HCT116 (cell line): ENCODE data around the gene POLR2I. TPM values are rescaled to one million over a fixed set of nuclear protein-coding genes. Genes with fewer than 3 reads are reported as not detected.
A peak's percentile ranks its signal among the peaks of the same experiment; 100 is the strongest.

Source experiments
- ATAC-seq: fragments of 200-7000 bp; cut with Tn5 transposase; 2 replicates; pipeline ENCODE4 v1.9.1; 2020; ENCODE audit warnings: mild to moderate bottlenecking, moderate library complexity
- BruUV-seq: library from RNA; stranded (reverse); fragments of 400-500 nt; replicated peaks from 2 replicates; lab custom pipeline; 2021; lab: Mats Ljungman, UMichigan
- CTCF ChIA-PET: fragments of 300-600 bp; sonication (Branson Sonifier 250); formaldehyde crosslinking; loops from one replicate; lab custom pipeline; 2021; ENCODE audit warnings: antibody characterized with exemption; lab: Charles Lee
- POLR2A ChIA-PET: fragments of 300-600, 350-600 bp; sonication (Branson Sonifier 250); formaldehyde crosslinking; loops from one replicate; lab custom pipeline; 2021; ENCODE audit warnings: antibody characterized with exemption; lab: Charles Lee
- RAD21 ChIA-PET, 2 experiments: fragments of 300-600 bp; sonication (Branson Sonifier 250); formaldehyde crosslinking; loops; one replicate each; lab custom pipeline; 2023; ENCODE audit warnings: low total read pairs in 2 of 2; ENCODE audit not compliant: uncharacterized antibody in 2 of 2, unreplicated experiment in 2 of 2, low non-redundant PET in 1 of 2; lab: Charles Lee
- DNase-seq: peaks from one replicate; pipeline ENCODE4 v3.0.0-alpha.2; 2010; ENCODE audit warnings: low read depth, low spot score
- H2AFZ ChIP-seq: fragments of 200-600 bp; shearing (Covaris generic), sonication (generic); 2 replicates; pipeline ENCODE4 v1.6.1; 2017; ENCODE audit warnings: low read depth, mixed run types, mixed read lengths, antibody characterized with exemption, low read length; ENCODE audit not compliant: poor library complexity, severe bottlenecking
- H3K27ac ChIP-seq: 2 replicates; pipeline ENCODE4 v1.5.1; 2012; ENCODE audit warnings: low read depth, low read length
- H3K27me3 ChIP-seq: fragments of 200-600 bp; sonication (generic); 2 replicates; pipeline ENCODE4 v1.6.1; 2016; ENCODE audit warnings: mixed run types, low read length, mixed read lengths; ENCODE audit not compliant: insufficient read depth
- H3K36me3 ChIP-seq, 2 experiments: fragments of 200-500 bp in 1 of 2; fragments of 200-600 bp in 1 of 2; sonication (Bioruptor generic) in 1 of 2; sonication (generic) in 1 of 2; 2 replicates each; pipeline versions ENCODE4 v1.5.1 to v1.6.1; 2014 to 2016; ENCODE audit warnings: low read length in 2 of 2, inconsistent platforms in 1 of 2, mixed read lengths in 1 of 2, mixed run types in 1 of 2; ENCODE audit not compliant: insufficient read depth in 2 of 2, control insufficient read depth in 1 of 2
- H3K4me1 ChIP-seq, 2 experiments: fragments of 200-600 bp in 1 of 2; sonication (generic) in 1 of 2; 2 replicates each; pipeline versions ENCODE4 v1.5.1 to v1.6.1; 2012 to 2017; ENCODE audit warnings: low read length in 2 of 2, inconsistent platforms in 1 of 2, mild to moderate bottlenecking in 1 of 2, mixed read lengths in 1 of 2, mixed run types in 1 of 2, moderate library complexity in 1 of 2; ENCODE audit not compliant: insufficient read depth in 2 of 2, control insufficient read depth in 1 of 2
- H3K4me2 ChIP-seq: fragments of 200-600 bp; sonication (generic); 2 replicates; pipeline ENCODE4 v1.6.1; 2017; ENCODE audit warnings: mixed run types, low read length, mixed read lengths
- H3K4me3 ChIP-seq, 2 experiments: fragments of 200-600 bp in 1 of 2; sonication (generic) in 1 of 2; replicated peaks in 1 of 2; 2 replicates each; pipeline ENCODE4 v1.5.1; 2011 to 2016; ENCODE audit warnings: low read length in 2 of 2, control low read depth in 1 of 2, low read depth in 1 of 2, mild to moderate bottlenecking in 1 of 2, mixed read lengths in 1 of 2, mixed run types in 1 of 2
- H3K79me2 ChIP-seq: fragments of 200-600 bp; sonication (generic); 2 replicates; pipeline ENCODE4 v1.6.1; 2017; ENCODE audit warnings: mild to moderate bottlenecking, mixed run types, low read length, moderate library complexity, mixed read lengths; ENCODE audit not compliant: insufficient read depth
- H3K9ac ChIP-seq: fragments of 200-600 bp; sonication (generic); 2 replicates; pipeline ENCODE4 v1.6.1; 2016; ENCODE audit warnings: low read length, mixed read lengths
- H3K9me2 ChIP-seq: fragments of 200-600 bp; sonication (generic), shearing (Covaris generic); 2 replicates; pipeline ENCODE4 v1.6.1; 2017; ENCODE audit warnings: mixed run types, mild to moderate bottlenecking, moderate library complexity; ENCODE audit not compliant: insufficient read depth
- H3K9me3 ChIP-seq, 2 experiments: fragments of 200-500 bp in 1 of 2; fragments of 200-600 bp in 1 of 2; sonication (Bioruptor generic) in 1 of 2; sonication (generic) in 1 of 2; 2 replicates each; pipeline ENCODE4 v1.6.1; 2014 to 2017; ENCODE audit warnings: low read length in 2 of 2, mixed read lengths in 2 of 2, inconsistent platforms in 1 of 2, low read depth in 1 of 2, mild to moderate bottlenecking in 1 of 2, mixed run types in 1 of 2, moderate library complexity in 1 of 2; ENCODE audit not compliant: control insufficient read depth in 1 of 2, insufficient read depth in 1 of 2
- H4K20me1 ChIP-seq: fragments of 200-600 bp; sonication (generic), shearing (Covaris generic); 2 replicates; pipeline ENCODE4 v1.6.1; 2017; ENCODE audit warnings: mixed run types, mild to moderate bottlenecking, moderate library complexity; ENCODE audit not compliant: insufficient read depth
- CEBPB ChIP-seq: IDR thresholded peaks from 2 replicates; pipeline ENCODE4 v1.6.1; 2012; ENCODE audit warnings: low read depth
- EGR1 ChIP-seq: IDR thresholded peaks from 2 replicates; pipeline ENCODE4 v1.6.1; 2012; ENCODE audit warnings: low read depth
- POLR2AphosphoS5 ChIP-seq: IDR thresholded peaks from 2 replicates; pipeline ENCODE4 v1.6.1; 2011; ENCODE audit warnings: mild to moderate bottlenecking, low read depth, low read length, moderate library complexity
- SP1 ChIP-seq: IDR thresholded peaks from 2 replicates; pipeline ENCODE4 v1.6.1; 2012; ENCODE audit warnings: low read depth
- intact Hi-C: fragments of 100-400 bp; cut with micrococcal nuclease; formaldehyde crosslinking; loops from 2 replicates; pipeline ENCODE4 v1.10.0; 2022
- total RNA-seq: library from RNA; stranded (reverse); gene quantifications from one replicate; pipeline ENCODE4 v1.2.1, GENCODE V29; 2021; ENCODE audit not compliant: unreplicated experiment
- TF ChIP-seq, protein P1 (sequence below): IDR thresholded peaks from 2 replicates; pipeline ENCODE4 v1.6.1; 2012; ENCODE audit warnings: low read depth
- TF ChIP-seq, protein P2 (sequence below), 3 experiments: fragments of 200-600 bp in 1 of 3; sonication (generic) in 1 of 3; IDR thresholded peaks in 2 of 3; conservative IDR thresholded peaks in 1 of 3; 2 replicates each; pipeline ENCODE4 v1.5.1; 2012 to 2017; ENCODE audit warnings: low read depth in 2 of 3, low read length in 2 of 3, antibody characterized with exemption in 1 of 3, borderline replicate concordance in 1 of 3, control low read depth in 1 of 3, mild to moderate bottlenecking in 1 of 3, mixed read lengths in 1 of 3, mixed run types in 1 of 3, moderate library complexity in 1 of 3; ENCODE audit not compliant: insufficient read depth in 1 of 3
- TF ChIP-seq, protein P3 (sequence below): IDR thresholded peaks from 2 replicates; pipeline ENCODE4 v1.6.1; 2012

The POLR2I gene
- total RNA-seq, 1 experiment from 2014 or later: 108 TPM

DNA sequence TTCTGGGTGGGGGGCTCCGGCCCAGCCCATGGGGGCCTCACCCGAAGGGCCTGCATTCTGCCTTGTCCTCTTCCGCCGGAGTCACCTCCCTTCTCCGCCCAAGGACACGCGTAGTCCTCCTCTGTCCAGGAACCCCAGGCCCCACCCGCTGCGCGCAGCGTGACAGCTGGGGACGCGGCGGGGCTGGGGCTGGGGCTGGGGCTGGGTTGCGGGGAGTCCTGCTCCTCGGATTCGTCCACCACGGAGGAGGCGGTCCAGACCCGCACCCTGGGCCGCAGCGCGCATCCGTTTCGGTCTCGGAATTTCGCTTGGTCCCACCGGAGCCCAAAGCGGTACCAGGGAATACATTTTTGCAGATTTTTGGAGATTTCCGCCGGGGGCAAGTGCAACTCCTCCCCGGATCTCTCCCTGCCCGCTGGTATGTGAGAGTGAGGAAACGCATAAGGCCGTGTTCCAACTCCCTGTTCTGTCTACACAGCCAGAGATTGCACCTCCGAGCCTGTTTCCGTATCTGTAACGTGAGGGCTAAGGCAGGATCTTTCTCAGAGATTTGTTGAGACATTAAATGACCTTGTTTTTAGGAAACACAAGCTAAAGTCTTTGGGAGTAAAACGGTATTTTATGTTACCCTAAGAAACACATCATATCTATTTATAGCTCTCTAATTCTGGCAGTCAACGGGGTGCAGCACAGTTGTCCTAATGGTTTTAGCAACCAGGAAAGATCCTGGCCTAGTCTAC, 37.8 kb upstream of the POLR2I start, which contains the start of gene COX7A1:
COX7A1 (minus strand) TSS at position 96 of the 740 bp plus-strand sequence; CDS start at position 56, 40 bp downstream.
- H3K9ac ChIP-seq: no peak within 1 kb of the TSS
- H3K4me3 ChIP-seq: no peak within 1 kb of the TSS
- no peak for DNase-seq
- no peaks in the 10 kb centered on the region for H4K20me1 ChIP-seq
- CTCF ChIA-PET: no interaction called here
- H3K36me3 ChIP-seq: peaks cover 15 to 36% of the 10 kb centered on the region in 2 experiments
- H3K9me3 ChIP-seq: no peaks in the 10 kb centered on the region
- no peaks in the 10 kb centered on the region for H3K4me1 ChIP-seq
- intact Hi-C loops: no loop called here
- H2AFZ ChIP-seq: no peak within 1 kb of the TSS
- peaks cover 10% of the 10 kb centered on the region; the same call in 1 of the 2 replicates for H3K79me2 ChIP-seq
- TF ChIP-seq SP1 (no peak), EGR1 (no peak), POLR2AphosphoS5 (0 out of 2 replicates have a peak, but pooled peaks have one; percentile 1)
- TF ChIP-seq, all 23 proteins: peak for 1
- RAD21 ChIA-PET: no interaction called here
- no peaks in the 10 kb centered on the region for H3K27me3 ChIP-seq
- peak; percentile 27; the same call in 1 of the 2 replicates for ATAC-seq
- no TSS peak for BruUV-seq
- no peak within 1 kb of the TSS for H3K4me2 ChIP-seq
- no peaks in the 10 kb centered on the region for H3K9me2 ChIP-seq
- H3K27ac ChIP-seq: no peak within 1 kb of the TSS
- POLR2A ChIA-PET: interaction anchor here (1.4 kb wide), 1 partner anchor 8 kb away, joined by 3 read pairs; no protein-coding TSS in a partner anchor

DNA sequence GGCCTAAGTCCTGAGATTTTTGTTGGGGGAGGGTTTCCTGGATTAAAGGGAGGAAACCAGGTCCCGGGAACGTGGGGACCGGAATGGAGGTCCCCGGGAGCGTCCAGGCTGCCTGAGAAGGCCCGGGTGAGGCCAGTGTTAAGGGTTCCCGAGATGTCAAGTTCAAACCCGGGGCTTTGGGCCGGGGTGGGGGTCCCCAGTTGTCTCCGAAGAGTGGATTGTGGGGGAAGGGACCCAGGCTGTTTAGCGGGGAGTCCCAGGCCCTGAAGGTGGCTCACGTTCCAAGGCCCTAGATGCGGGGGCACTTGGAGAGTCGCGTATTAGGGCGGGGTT, 37.3 kb upstream of the POLR2I start:
- TF ChIP-seq, protein P1, sequence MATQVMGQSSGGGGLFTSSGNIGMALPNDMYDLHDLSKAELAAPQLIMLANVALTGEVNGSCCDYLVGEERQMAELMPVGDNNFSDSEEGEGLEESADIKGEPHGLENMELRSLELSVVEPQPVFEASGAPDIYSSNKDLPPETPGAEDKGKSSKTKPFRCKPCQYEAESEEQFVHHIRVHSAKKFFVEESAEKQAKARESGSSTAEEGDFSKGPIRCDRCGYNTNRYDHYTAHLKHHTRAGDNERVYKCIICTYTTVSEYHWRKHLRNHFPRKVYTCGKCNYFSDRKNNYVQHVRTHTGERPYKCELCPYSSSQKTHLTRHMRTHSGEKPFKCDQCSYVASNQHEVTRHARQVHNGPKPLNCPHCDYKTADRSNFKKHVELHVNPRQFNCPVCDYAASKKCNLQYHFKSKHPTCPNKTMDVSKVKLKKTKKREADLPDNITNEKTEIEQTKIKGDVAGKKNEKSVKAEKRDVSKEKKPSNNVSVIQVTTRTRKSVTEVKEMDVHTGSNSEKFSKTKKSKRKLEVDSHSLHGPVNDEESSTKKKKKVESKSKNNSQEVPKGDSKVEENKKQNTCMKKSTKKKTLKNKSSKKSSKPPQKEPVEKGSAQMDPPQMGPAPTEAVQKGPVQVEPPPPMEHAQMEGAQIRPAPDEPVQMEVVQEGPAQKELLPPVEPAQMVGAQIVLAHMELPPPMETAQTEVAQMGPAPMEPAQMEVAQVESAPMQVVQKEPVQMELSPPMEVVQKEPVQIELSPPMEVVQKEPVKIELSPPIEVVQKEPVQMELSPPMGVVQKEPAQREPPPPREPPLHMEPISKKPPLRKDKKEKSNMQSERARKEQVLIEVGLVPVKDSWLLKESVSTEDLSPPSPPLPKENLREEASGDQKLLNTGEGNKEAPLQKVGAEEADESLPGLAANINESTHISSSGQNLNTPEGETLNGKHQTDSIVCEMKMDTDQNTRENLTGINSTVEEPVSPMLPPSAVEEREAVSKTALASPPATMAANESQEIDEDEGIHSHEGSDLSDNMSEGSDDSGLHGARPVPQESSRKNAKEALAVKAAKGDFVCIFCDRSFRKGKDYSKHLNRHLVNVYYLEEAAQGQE: no peak
- TF ChIP-seq, protein P2, sequence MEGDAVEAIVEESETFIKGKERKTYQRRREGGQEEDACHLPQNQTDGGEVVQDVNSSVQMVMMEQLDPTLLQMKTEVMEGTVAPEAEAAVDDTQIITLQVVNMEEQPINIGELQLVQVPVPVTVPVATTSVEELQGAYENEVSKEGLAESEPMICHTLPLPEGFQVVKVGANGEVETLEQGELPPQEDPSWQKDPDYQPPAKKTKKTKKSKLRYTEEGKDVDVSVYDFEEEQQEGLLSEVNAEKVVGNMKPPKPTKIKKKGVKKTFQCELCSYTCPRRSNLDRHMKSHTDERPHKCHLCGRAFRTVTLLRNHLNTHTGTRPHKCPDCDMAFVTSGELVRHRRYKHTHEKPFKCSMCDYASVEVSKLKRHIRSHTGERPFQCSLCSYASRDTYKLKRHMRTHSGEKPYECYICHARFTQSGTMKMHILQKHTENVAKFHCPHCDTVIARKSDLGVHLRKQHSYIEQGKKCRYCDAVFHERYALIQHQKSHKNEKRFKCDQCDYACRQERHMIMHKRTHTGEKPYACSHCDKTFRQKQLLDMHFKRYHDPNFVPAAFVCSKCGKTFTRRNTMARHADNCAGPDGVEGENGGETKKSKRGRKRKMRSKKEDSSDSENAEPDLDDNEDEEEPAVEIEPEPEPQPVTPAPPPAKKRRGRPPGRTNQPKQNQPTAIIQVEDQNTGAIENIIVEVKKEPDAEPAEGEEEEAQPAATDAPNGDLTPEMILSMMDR (IDR thresholded peaks at IDR 0.05 in 2 of 3, conservative IDR thresholded peaks at IDR 0.05 in 1 of 3; ENCODE audit: borderline replicate concordance in 1 of 3, insufficient read depth in 1 of 3, low read depth in 2 of 3, low read length in 2 of 3): no peak
- TF ChIP-seq CEBPB: no peak
- TF ChIP-seq, protein P3, sequence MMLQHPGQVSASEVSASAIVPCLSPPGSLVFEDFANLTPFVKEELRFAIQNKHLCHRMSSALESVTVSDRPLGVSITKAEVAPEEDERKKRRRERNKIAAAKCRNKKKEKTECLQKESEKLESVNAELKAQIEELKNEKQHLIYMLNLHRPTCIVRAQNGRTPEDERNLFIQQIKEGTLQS: no peak
- Histone ChIP-seq H4K20me1 (no peaks in the 10 kb centered on the region), H3K4me2 (no peak overlapping the region), H3K27ac (no peak overlapping the region), H3K79me2 (peaks cover 13% of the 10 kb centered on the region; the same call in 1 of the 2 replicates), H3K9ac (no peak overlapping the region), H3K27me3 (no peaks in the 10 kb centered on the region), H3K4me1 (no peaks in the 10 kb centered on the region), H3K36me3 (peaks cover 17 to 39% of the 10 kb centered on the region in 2 experiments), H3K9me3 (no peaks in the 10 kb centered on the region), H3K4me3 (no peak overlapping the region), H2AFZ (no peak overlapping the region), H3K9me2 (no peaks in the 10 kb centered on the region)
- ChIA-PET POLR2A (no interaction called here), CTCF (no interaction called here), RAD21 (no interaction called here)
- ATAC-seq: no peak
- intact Hi-C loops: no loop called here
- no peak for DNase-seq
- no TSS peak for BruUV-seq
